Stimulated activated CD4-positive, alpha-beta T cell treated with anti-CD3 and anti-CD28 coated beads, Interleukin-12 subunit alpha, Interleukin-12 subunit beta, amount 100 ng/mL, for 24 hours (primary cell): ENCODE results near the gene GRAPL.
"Not testable (repeated sequence)": the region's sequence is repeated elsewhere in the genome, so short reads cannot be mapped to it uniquely, and the experiment has no call there.

Experiments
- DNase-seq, 2 experiments: peaks; one replicate each; pipeline ENCODE4 v3.0.0-alpha.2; 2020; ENCODE audit warnings: low read depth in 2 of 2

GRAPL gene

GRCh38 chr17:19136605-19137004 lies 9.2 kb downstream of the GRAPL start:
- DNase-seq = not testable (repeated sequence)

- DNase-seq = not testable (repeated sequence)
These were observed 10.6 kb downstream of the GRAPL start for GRCh38 chr17:19137959-19138358.

GRCh38 chr17:19141366-19142155 lies 14.2 kb downstream of the GRAPL start:
- DNase-seq = not testable (repeated sequence)

- peak in 1 of 2 experiments; percentile 26 for DNase-seq
These were observed 15.0 kb downstream of the GRAPL start for GRCh38 chr17:19142419-19142818.

GRCh38 chr17:19143097-19143777 lies 15.8 kb downstream of the GRAPL start:
- not testable (repeated sequence) for DNase-seq

GRCh38 chr17:19144373-19144772 lies 17.0 kb downstream of the GRAPL start:
- not testable (repeated sequence) for DNase-seq

GRCh38 chr17:19145471-19145870 lies 18.1 kb downstream of the GRAPL start:
- DNase-seq = not testable (repeated sequence)

GRCh38 chr17:19150678-19151615 lies 23.6 kb downstream of the GRAPL start:
- DNase-seq = not testable (repeated sequence)

GRCh38 chr17:19157628-19158027 lies 30.2 kb downstream of the GRAPL start:
- DNase-seq = not testable (repeated sequence)

- DNase-seq = not testable (repeated sequence)
These were observed 31.1 kb downstream of the GRAPL start for GRCh38 chr17:19158478-19158877.

GRCh38 chr17:19158938-19159337 lies 31.5 kb downstream of the GRAPL start:
- not testable (repeated sequence) for DNase-seq

- not testable (repeated sequence) for DNase-seq
These were observed 34.1 kb downstream of the GRAPL start for GRCh38 chr17:19161308-19162107.

GRCh38 chr17:19162384-19163216 lies 35.2 kb downstream of the GRAPL start:
- not testable (repeated sequence) for DNase-seq

GRCh38 chr17:19174422-19174821 lies 47.0 kb downstream of the GRAPL start:
- DNase-seq = not testable (repeated sequence)

GRCh38 chr17:19175410-19175809 lies 48.0 kb downstream of the GRAPL start:
- not testable (repeated sequence) for DNase-seq

- DNase-seq = not testable (repeated sequence)
These were observed 53.9 kb downstream of the GRAPL start for GRCh38 chr17:19181040-19181875.

GRCh38 chr17:19187883-19188869 lies 60.8 kb downstream of the GRAPL start:
- DNase-seq = not testable (repeated sequence)
